GM12878 (cell line): ENCODE data around the gene SIGLEC12. TPM values are rescaled to one million over a fixed set of nuclear protein-coding genes. Genes with fewer than 3 reads are reported as not detected.

Experiments used
- ATAC-seq: fragments of 200-7000 bp; cut with Tn5 transposase; 3 replicates; pipeline ENCODE4 v1.9.1; 2020; ENCODE audit warnings: mild to moderate bottlenecking, moderate library complexity
- BruUV-seq: library from RNA; stranded (reverse); fragments of 400-500 nt; replicated peaks from 2 replicates; lab custom pipeline; 2021; lab: Mats Ljungman, UMichigan
- CTCF ChIA-PET: fragments of 300-600 bp; sonication (Branson Sonifier 250); formaldehyde crosslinking; extraction: SDS; loops from one replicate; lab custom pipeline; 2021; ENCODE audit warnings: inconsistent platforms; lab: Yijun Ruan, JAX
- POLR2A ChIA-PET: fragments of 350-600 bp; formaldehyde crosslinking; extraction: SDS; loops from one replicate; lab custom pipeline; 2021; ENCODE audit warnings: inconsistent platforms; lab: Charles Lee
- RAD21 ChIA-PET: fragments of 300-600 bp; sonication (Branson Sonifier 250); formaldehyde crosslinking; loops from one replicate; lab custom pipeline; 2023; ENCODE audit warnings: antibody characterized with exemption; ENCODE audit not compliant: unreplicated experiment; lab: Charles Lee
- SMC1A ChIA-PET: fragments of 300-600 bp; sonication (Branson Sonifier 250); formaldehyde crosslinking; loops from one replicate; lab custom pipeline; 2023; ENCODE audit not compliant: unreplicated experiment, uncharacterized antibody; lab: Charles Lee
- DNase-seq: peaks from one replicate; pipeline ENCODE4 v3.0.0-alpha.2; 2011; ENCODE audit warnings: low read depth, low spot score
- FAIRE-seq: peaks from 3 replicates; lab custom pipeline; 2011; peaks lifted over from hg19 to GRCh38; lab: Jason Lieb, UNC
- H2AFZ ChIP-seq: 2 replicates; pipeline ENCODE4 v1.6.0; 2011; ENCODE audit warnings: low read depth, low read length, control low read depth; ENCODE audit not compliant: control insufficient read depth
- H3K27ac ChIP-seq: 2 replicates; pipeline ENCODE4 v1.5.1; 2011; ENCODE audit warnings: control low read depth; ENCODE audit not compliant: control insufficient read depth, insufficient read depth
- H3K27me3 ChIP-seq, 2 experiments: replicated peaks in 1 of 2; 2 replicates each; pipeline versions ENCODE4 v1.6.0 to v1.6.1; 2011; ENCODE audit warnings: low read length in 1 of 2; ENCODE audit not compliant: control insufficient read depth in 2 of 2, insufficient read depth in 2 of 2
- H3K36me3 ChIP-seq, 2 experiments: 2 replicates each; pipeline ENCODE4 v1.5.1; 2011; ENCODE audit warnings: low read length in 1 of 2; ENCODE audit not compliant: control insufficient read depth in 2 of 2, insufficient read depth in 2 of 2
- H3K4me1 ChIP-seq: 2 replicates; pipeline ENCODE4 v1.6.1; 2011; ENCODE audit warnings: mild to moderate bottlenecking, low read length, moderate library complexity, mixed read lengths; ENCODE audit not compliant: control insufficient read depth, insufficient read depth
- H3K4me2 ChIP-seq: 2 replicates; pipeline ENCODE4 v1.6.0; 2011; ENCODE audit warnings: control low read depth; ENCODE audit not compliant: control insufficient read depth, insufficient read depth
- H3K4me3 ChIP-seq: fragments of 200-600 bp; sonication (generic); 2 replicates; pipeline ENCODE4 v1.5.1; 2016
- H3K79me2 ChIP-seq: 2 replicates; pipeline ENCODE4 v1.6.0; 2011; ENCODE audit warnings: low read length; ENCODE audit not compliant: control insufficient read depth, insufficient read depth
- H3K9ac ChIP-seq: 2 replicates; pipeline ENCODE4 v1.8.0; 2011; ENCODE audit warnings: low read length, control low read depth, mixed read lengths; ENCODE audit not compliant: control insufficient read depth, insufficient read depth
- H3K9me3 ChIP-seq: replicated peaks from 3 replicates; pipeline ENCODE4 v1.5.1; 2011; ENCODE audit warnings: mild to moderate bottlenecking, low read length; ENCODE audit not compliant: control insufficient read depth, insufficient read depth
- H4K20me1 ChIP-seq: 2 replicates; pipeline ENCODE4 v1.6.0; 2011; ENCODE audit not compliant: control insufficient read depth, insufficient read depth
- BCLAF1 ChIP-seq: fragments of 450-650 bp; IDR thresholded peaks from 2 replicates; pipeline ENCODE4 v1.6.1; 2017; ENCODE audit warnings: antibody characterized with exemption, mild to moderate bottlenecking, moderate library complexity
- CHD2 ChIP-seq: IDR thresholded peaks from 2 replicates; pipeline ENCODE4 v1.6.1; 2011; ENCODE audit warnings: low read depth, low read length, improper control_type of control experiment, borderline replicate concordance
- CHD4 ChIP-seq: fragments of 200-600 bp; sonication (generic); IDR thresholded peaks from 2 replicates; pipeline ENCODE4 v1.6.1; 2016; ENCODE audit warnings: mild to moderate bottlenecking
- E2F4 ChIP-seq: IDR thresholded peaks from 2 replicates; pipeline ENCODE4 v1.6.1; 2012; ENCODE audit warnings: low read depth, low read length, improper control_type of control experiment
- IKZF1 ChIP-seq: fragments of 450-650 bp; conservative IDR thresholded peaks from 2 replicates; pipeline ENCODE4 v1.6.1; 2017; ENCODE audit warnings: antibody characterized with exemption, mild to moderate bottlenecking
- JUND ChIP-seq: IDR thresholded peaks from 2 replicates; pipeline ENCODE4 v1.6.1; 2012; ENCODE audit warnings: low read depth, mild to moderate bottlenecking, low read length, improper control_type of control experiment, moderate library complexity
- NFIC ChIP-seq: IDR thresholded peaks from 2 replicates; pipeline ENCODE4 v1.6.1; 2012; ENCODE audit warnings: low read depth, mild to moderate bottlenecking, inconsistent platforms, low read length, moderate library complexity
- NR2F1 ChIP-seq: fragments of 450-650 bp; conservative IDR thresholded peaks from 2 replicates; pipeline ENCODE4 v1.6.1; 2017; ENCODE audit warnings: mild to moderate bottlenecking
- POU2F2 ChIP-seq: IDR thresholded peaks from 3 replicates; pipeline ENCODE4 v1.6.1; 2011; ENCODE audit warnings: low read depth, mild to moderate bottlenecking, low read length, borderline replicate concordance
- REST ChIP-seq: IDR thresholded peaks from 2 replicates; pipeline ENCODE4 v1.6.1; 2012; ENCODE audit warnings: mild to moderate bottlenecking, low read depth, low read length
- SMC3 ChIP-seq: IDR thresholded peaks from 2 replicates; pipeline ENCODE4 v1.6.1; 2011; ENCODE audit warnings: low read length, improper control_type of control experiment, borderline replicate concordance
- SREBF1 ChIP-seq: IDR thresholded peaks from 2 replicates; pipeline ENCODE4 v1.6.1; 2012; ENCODE audit warnings: mild to moderate bottlenecking, low read length
- ZNF217 ChIP-seq: fragments of 450-650 bp; IDR thresholded peaks from 2 replicates; pipeline ENCODE4 v1.6.1; 2017; ENCODE audit warnings: antibody characterized with exemption, mild to moderate bottlenecking
- WGBS: methylation state at CpG from one replicate; pipeline ENCODE4 v1.1.6; 2016; ENCODE audit warnings: low lambda C conversion rate; ENCODE audit not compliant: insufficient replicate concordance, insufficient coverage; ENCODE audit errors: missing lambda C conversion rate; 5-methylcytosine and 5-hydroxymethylcytosine counted together
- in situ Hi-C: fragments of 300-500 bp; cut with MboI; formaldehyde crosslinking; loops from 9 replicates; pipeline ENCODE4 v1.14.3; 2018; ENCODE audit warnings: mixed read lengths
- intact Hi-C: fragments of 100-400 bp; cut with micrococcal nuclease; formaldehyde crosslinking; loops from one replicate; pipeline ENCODE4 v1.14.2; 2022; ENCODE audit not compliant: unreplicated experiment
- polyA plus RNA-seq, 11 experiments: library from polyadenylated mRNA; depleted of rRNA in 4 of 11; unstranded in 6 of 11; stranded (reverse) in 5 of 11; fragments of >200 nt; fragmentation: Nextera tagmentation in 4 of 11; fragmentation: Illumina TruSeq in 1 of 11; extraction: Ambion mirVana in 4 of 11; extraction: Trizol in 1 of 11; gene quantifications; 1 replicate in 1 of 11; 2 replicates in 10 of 11; pipeline versions ENCODE4 v1.2.1 to v1.2.3, GENCODE V29; 2011 to 2016; ENCODE audit warnings: inconsistent platforms in 2 of 11, missing spikeins in 2 of 11, low read depth in 1 of 11
- total RNA-seq, 4 experiments: library from RNA; depleted of rRNA in 3 of 4; stranded (reverse); fragments of >200 nt in 3 of 4; fragmentation: Illumina TruSeq in 1 of 4; extraction: Trizol in 1 of 4; gene quantifications; 2 replicates each; pipeline versions ENCODE4 v1.2.1 to v1.2.3, GENCODE V29; 2013 to 2021

Gene SIGLEC12
- total and polyA plus RNA-seq, 10 of the 15 experiments (the other 5 are each of a cell fraction or from before 2014, with no cell fraction given), result 0.03 to 0.18 (median 0.06) TPM; not detected in 5

- no peak for TF ChIP-seq BCLAF1
Measured at GRCh38 chr19:51456541-51457290, 44.9 kb downstream of the SIGLEC12 start (continued).

- Histone ChIP-seq H4K20me1 (no peaks in the 10 kb centered on the region), H2AFZ (no peak overlapping the region), H3K27me3 (no peaks in the 10 kb centered on the region; a peak in 1 of 4 replicates), H3K9ac (no peak overlapping the region), H3K79me2 (no peaks in the 10 kb centered on the region), H3K4me2 (no peak overlapping the region), H3K4me1 (peaks cover 5% of the 10 kb centered on the region; the same call in 1 of the 2 replicates), H3K4me3 (no peak overlapping the region), H3K36me3 (no peaks in the 10 kb centered on the region), H3K27ac (no peak overlapping the region), H3K9me3 (no peaks in the 10 kb centered on the region; the same call in 2 of the 3 replicates)
- BruUV-seq, result no TSS peak
- RAD21 ChIA-PET, result no interaction called here
- ATAC-seq (no peak), FAIRE-seq (no peak), DNase-seq (no peak)
- in situ Hi-C loops, result no loop called here
- CTCF ChIA-PET, result interaction anchor here (1.0 kb wide), 1 partner anchor 9 kb away, joined by 3 read pairs; no protein-coding TSS in a partner anchor
- SMC1A ChIA-PET, result no interaction called here
- 60% methylated on average over 5 of the region's 5 CpGs for WGBS
- POLR2A ChIA-PET, result no interaction called here
- intact Hi-C loops, result no loop called here
- no peak for TF ChIP-seq CHD2
- no peak for TF ChIP-seq CHD4
- no peak for TF ChIP-seq POU2F2
- TF ChIP-seq JUND, result no peak
- no peak for TF ChIP-seq REST
- no peak for TF ChIP-seq E2F4
- TF ChIP-seq SREBF1, result no peak
- no peak for TF ChIP-seq NFIC
- TF ChIP-seq ZNF217, result no peak
- TF ChIP-seq IKZF1, result no peak
- no peak for TF ChIP-seq SMC3
- TF ChIP-seq NR2F1, result no peak
Measured at GRCh38 chr19:51450730-51451307, 50.8 kb downstream of the SIGLEC12 start.
